SKM-1 treated with dmso at 0.1 percent for 144 hours (cell line): Measurements from ENCODE around the gene ERVW-1.
"Not testable (repeated sequence)": the region's sequence is repeated elsewhere in the genome, so short reads cannot be mapped to it uniquely, and the experiment has no call there.

ENCODE experiments used
- DNase-seq: peaks from one replicate; lab custom pipeline; 2025; ENCODE audit not compliant: unreplicated experiment; lab: John Stamatoyannopoulos, UW

ERVW-1 gene, protein sequence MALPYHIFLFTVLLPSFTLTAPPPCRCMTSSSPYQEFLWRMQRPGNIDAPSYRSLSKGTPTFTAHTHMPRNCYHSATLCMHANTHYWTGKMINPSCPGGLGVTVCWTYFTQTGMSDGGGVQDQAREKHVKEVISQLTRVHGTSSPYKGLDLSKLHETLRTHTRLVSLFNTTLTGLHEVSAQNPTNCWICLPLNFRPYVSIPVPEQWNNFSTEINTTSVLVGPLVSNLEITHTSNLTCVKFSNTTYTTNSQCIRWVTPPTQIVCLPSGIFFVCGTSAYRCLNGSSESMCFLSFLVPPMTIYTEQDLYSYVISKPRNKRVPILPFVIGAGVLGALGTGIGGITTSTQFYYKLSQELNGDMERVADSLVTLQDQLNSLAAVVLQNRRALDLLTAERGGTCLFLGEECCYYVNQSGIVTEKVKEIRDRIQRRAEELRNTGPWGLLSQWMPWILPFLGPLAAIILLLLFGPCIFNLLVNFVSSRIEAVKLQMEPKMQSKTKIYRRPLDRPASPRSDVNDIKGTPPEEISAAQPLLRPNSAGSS

DNA sequence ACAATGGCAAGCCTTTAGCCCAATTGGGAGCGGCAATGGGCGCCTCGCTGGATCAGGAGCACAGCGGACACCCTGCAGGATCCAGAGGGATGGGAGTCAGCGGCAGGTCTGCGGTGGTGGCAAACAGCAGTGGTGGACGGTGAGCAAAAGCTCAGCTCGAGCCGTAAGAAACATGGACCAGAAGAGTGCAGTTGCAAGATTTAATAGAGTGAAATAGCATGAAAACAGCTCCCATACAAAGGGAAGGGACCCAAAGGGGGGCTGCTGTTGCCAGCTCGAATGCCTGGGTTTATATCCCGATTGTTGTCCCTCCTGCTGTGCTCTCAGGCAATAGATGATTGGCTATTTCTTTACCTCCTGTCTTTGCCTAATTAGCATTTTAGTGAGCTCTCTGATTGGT lies at the start of gene ERVW-1:
ERVW-1 (minus strand) TSS at position 266 of the 400 bp plus-strand sequence. CDS start 7,565 bp downstream, outside the sequence.
- DNase-seq, result not testable (repeated sequence)

DNA sequence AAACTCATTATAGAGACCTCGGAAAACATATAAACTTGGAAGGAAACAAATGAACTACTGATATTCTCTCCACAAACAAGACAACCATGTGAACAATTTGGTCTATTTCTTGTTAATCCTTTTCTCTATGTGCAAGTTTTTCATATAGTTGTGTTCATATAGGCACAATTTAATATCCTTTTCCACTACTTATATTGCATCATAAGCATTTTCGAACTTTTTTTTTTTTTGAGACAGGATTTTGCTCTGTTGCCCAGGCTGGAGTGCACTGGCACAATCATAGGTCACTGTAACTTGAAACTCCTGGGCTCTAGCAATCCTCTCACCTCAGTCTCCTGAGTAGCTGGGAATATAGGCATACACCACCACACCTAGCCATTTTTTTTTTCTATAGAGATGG lies 45.4 kb upstream of the ERVW-1 start:
- DNase-seq, result no peak

DNA sequence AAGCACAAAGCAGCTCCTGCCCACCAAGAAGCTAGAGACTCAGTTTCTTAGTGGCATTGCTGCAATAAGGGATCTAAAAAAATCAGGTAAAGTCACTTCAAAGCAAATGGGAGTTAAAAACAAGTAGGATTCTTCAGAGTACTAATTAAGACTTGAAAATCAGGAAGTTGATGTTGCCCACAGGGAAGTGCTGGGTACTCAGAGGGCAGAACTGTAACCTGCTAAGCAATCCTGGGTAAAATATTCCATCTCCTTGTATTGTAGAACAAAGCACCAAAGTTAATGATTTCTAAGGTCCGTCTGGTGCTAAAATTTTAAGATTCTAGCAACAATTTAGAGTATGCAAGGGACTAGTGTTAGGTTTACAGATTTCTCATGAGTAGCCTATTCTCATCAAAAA lies 42.3 kb upstream of the ERVW-1 start:
- DNase-seq, result no peak

DNA sequence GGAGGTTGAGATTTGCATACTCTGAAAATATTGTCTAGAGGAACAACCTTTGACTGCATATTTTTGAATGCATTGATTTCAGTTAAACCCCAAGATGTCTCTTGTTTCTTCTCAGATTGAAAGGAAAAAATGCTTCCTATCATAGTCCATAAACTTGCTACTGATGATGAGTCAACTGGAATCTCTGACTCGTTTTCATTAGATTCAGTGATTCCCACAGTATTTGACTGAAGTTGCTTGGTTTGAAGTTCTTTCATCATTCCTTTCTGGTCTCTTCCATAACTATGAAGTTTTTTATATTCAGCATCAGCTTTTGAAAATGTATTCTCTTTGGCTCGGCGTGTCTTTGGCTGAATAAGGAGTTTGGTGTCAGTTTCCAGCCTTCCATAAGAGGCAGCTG lies 39.9 kb upstream of the ERVW-1 start:
- DNase-seq, result no peak

DNA sequence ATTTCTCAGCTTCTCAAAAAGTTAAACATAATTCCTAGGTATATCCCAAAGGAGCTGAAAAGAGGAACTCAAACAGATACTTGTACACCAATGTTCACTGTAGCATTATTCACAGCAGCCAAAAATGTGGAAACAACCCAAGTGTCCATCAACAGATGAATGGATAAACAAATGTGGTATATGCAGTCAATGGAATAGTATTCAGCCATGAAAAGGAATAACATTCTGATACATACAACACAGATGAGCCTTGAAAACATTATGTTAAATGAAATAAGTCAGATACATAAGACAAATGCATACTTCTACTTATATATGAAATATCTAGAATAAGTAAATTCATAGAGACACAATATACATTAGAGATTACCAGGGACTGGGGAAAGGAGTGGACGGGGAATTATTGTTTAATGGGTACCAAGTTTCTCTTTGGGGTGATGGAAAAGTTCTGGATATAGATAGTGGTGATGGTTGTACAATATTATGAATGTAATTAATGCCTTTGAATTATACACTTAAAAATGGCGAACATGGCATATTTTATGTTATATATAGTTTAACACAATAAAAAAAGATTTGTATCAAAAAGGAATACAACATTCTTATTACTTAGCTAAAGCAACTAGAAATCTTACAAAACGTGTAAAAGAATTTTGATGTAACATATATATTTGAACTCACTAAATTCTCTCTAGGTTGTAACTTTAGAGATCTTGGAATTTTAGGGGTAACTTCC lies 35.6 kb upstream of the ERVW-1 start:
- DNase-seq, result no peak

DNA sequence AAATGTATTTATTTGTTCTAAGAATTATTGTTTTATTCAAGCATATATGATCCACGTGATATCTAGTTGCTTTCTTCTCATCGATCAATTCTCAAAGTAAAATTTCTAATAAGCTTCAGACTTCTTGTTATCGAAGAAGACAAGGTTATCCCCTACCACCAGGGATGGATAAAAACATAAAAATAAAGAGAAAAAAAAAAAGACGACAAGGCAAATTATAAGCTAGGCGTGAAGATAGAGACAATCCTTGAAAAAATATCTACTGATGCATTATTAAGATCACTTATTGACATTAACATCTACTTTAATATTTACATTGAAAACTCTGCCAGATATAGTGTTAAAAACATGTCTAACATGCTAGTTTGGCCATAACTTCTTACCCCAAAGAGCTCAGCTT lies 31.2 kb upstream of the ERVW-1 start:
- DNase-seq, result no peak

DNA sequence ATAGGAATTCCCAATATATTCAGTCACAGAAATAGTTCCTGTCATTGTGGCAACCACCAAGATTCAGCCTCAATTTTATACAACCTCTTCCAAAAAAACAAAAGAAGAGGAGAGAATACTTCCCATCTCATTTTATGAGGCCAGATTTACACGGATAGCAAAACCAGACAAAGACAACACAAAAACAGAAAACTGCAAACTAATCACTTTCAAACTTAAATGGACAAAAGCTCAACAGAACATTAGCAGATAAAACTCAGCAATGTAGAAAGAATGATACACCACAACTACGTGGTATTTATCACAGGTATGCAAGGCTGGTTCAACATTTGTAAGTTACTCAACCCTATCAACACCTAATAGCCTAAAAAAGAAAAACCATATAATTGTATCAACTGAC lies 28.6 kb upstream of the ERVW-1 start:
- no peak for DNase-seq

DNA sequence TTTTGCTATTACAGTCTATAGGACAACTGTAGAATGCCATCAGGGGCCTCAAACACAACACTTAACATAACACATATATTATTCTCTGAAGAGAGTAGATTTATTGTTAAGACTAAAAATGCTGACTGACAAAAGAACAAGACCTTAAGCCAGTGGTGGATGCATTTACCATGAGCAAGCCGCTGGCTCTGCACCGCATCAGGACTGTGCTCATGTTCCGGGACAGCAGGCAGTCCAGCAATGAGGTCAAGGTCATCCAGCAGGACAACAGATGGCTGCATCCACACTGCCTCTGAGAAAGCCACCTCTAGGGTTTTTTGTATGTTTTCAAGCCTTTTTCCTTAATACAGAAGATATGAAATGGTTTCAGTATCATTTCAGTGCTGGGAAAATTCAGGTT lies 26.8 kb upstream of the ERVW-1 start:
- DNase-seq, result no peak

DNA sequence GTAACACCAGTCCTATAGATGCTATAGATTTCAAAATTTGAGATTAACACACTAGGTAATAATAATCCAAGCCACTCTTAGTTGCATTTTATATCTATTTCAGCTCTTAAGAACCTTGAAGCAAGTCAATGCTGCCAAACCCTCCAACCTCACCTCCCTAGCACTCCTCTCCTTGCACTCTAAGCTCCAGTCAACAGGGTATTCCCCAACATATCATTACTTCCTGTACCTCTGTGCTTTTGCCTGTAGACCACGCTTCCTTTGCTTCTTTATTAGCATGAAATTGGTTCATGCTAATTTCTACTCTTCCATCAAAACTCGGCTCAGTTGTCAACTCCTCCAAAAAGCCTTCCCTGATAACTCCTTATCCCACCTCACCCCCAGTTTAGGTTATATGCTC lies 26.0 kb upstream of the ERVW-1 start:
- DNase-seq, result no peak

DNA sequence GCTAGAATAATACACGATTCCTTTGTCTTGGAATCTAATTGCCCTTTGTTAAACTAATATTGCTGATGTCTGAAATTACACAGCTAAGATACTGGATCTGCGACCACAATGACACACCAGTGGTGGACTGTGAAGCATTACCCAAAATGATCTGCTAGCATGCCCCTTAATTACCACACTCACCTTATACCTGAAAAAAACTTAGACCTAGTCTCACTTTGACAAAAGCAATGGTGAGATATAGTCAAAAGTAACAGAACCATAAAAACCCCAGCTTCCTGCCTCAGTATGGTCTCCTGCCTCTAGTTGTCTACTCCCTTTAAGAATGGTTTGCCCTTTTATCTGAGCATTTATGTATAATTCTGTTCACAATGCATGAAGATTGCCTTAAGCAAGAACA lies 20.8 kb upstream of the ERVW-1 start:
- DNase-seq, result no peak

DNA sequence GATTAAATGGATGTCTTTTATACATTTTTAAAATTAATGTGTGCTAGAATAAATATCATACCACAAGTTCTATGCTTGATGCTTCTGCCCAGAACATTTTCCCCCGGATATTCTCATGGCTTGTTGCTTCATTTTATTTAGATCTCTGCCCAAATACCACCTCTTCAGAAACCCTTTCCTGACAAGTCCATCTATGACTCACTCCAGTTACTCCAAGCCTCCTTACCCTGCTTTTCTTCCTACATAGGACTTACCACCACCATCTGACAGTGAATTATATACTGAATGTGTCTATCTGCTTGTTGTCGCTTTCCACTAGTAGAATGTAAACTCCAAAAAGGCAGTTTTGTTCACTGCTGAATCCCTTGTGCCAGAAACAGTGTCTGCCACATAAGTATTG lies 19.1 kb upstream of the ERVW-1 start:
- no peak for DNase-seq

DNA sequence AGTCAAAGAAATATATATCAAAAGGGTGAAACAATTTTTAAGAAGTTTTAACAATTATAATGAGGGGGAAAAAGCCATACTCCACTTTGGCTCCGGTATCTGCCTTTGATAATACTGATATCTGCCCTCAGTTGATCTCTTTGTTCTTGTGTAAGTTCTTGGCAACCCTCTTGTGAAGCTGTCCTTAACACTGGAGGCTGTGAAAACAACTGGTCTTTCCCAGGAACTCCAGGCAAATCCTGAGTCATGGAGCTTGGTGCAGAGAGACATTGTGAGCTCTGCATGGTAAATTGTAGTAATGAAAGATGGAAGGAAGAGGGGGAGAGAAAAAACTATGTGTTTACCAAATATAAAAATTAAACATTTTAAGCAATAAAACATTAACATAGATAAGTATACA lies 11.9 kb upstream of the ERVW-1 start:
- no peak for DNase-seq

DNA sequence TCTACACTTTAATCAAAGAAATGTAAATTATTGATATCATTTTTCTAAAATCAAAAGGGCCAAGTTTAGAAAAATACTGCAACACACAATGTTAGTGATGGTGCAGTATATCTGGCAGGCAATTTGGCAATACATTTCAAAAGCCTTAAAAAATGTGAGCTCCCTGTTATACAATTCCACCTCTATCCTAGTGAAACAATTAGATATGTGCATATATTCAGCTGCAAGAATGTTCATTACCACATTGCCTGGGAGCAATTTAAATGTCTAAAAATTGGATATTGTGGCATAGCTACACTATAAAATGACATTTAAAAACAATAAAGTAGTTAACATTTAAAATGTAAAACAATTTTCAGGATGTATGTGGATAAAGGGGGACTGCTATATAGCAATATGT lies 10.1 kb upstream of the ERVW-1 start:
- no peak for DNase-seq

DNA sequence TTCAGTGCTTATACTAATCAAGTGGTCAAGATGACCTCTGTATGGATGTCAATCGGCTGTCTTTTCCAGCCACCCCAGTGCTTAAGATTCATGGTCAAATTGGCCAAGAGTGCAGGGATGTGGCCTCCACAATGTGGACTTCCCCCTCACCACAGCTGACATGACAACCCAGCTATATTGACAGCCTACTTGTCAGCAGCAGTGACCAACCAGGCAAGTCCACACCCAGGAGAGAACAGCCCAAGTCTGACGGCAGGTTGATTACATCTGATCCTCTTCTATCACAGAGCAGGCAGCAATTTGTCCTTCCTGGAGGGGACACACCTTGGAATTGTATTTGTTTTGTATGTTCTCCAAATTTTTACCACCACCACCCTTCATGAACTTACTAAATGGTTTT lies 8.2 kb upstream of the ERVW-1 start:
- no peak for DNase-seq

DNA sequence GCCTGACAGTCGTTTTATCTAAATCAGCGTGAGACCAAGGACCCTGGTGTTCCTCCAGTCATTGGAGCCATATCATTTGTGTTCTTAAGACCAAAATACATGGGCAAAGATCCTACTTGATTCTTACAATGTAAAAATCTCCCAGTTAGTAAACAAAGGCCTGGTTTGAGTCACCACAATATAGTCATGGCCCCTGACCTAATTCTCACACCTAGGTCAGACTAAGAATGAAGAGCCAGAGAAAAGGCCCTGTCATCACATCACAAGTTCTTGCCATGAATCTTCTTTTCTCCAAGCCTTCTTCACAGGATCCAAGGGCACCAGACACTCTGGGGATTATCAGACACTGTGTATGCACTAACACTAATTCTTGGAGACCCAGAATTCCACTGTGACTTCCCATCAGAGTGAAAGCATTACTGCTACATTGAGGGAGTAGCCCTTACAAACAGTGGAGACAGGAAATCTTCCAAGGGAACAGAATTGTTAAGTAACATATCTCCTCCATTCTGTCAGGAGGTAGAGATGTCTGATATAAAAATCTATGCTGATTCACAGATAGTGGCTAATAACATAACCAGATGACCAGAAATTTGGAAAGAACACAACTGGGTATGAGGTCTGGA lies 7.6 kb upstream of the ERVW-1 start:
- DNase-seq, result no peak

DNA sequence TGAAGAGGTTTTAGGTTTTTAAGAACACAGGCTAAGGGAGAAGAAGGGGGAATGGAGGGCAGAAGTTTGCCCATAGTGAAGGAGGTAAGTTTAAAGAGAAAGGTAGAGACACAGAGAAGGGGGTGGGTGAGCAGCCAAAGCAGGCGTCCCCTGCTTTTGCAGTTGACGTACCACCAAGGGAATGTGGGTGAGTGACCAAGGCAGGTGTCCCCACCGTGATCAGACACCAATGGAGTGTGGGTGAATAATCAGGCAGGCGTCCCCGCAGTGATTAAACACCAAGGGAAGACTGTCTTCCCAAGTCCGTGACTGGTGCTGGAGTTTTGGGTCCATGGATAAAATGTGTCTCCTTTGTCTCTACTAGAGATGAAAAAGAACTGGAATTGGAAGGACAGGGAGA lies 6.5 kb upstream of the ERVW-1 start:
- not testable (repeated sequence) for DNase-seq

DNA sequence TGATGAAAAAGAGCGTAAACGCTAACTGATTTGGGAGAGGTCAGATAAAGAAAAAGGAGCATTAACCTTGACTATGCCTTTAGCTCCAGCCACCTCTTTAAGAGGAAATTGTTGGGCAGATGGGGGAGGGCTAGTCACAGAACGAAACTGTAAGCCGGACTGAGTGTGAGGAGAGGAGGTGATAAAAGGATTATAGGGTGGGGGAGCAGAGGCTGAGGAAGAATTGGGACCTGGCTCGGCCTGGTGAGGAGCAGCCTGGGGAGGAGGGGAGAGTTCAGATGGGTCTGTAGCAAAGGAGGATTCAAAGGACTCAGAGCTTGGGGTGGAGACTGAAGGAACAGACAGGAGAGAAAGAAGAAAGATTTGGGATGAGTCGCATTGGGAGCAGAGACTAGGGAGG lies 5.9 kb upstream of the ERVW-1 start:
- DNase-seq, result not testable (repeated sequence)

DNA sequence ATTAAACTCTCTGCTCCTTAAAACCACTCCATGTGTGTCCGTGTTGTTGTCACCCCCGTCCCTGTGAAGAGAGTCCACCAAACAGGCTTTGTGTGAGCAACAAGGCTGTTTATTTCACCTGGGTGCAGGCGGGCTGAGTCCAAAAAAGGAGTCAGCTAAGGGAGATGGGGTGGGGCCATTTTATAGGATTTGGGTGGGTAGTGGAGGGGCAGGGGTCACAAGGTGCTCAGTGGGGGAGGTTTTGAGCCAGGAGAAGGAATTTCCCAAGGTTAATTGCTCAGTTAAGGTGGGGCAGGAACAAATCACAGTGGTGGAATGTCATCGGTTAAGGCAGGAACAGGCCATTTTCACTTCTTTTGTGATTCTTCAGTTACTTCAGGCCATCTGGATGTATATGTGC lies 1.4 kb upstream of the ERVW-1 start:
- not testable (repeated sequence) for DNase-seq

DNA sequence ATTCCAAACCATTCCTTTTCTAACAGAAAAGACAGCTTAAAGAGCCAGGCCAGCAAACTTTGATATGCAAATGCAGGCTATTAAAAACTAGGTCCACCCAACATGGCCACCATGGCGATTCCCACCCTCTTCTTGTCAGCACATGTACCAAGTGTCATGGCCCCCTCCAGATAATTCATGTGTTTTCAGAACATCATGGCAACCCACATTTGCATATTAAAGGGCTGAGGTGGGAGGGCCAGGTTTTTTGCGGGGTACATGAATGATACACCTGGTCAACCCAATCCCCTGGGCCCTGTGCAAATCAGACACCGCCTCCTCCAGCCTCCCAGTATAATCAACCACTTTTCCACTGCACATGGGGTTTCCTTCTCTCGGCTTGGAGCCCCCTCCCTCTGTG lies 965 bp upstream of the ERVW-1 start:
- no peak for DNase-seq

DNA sequence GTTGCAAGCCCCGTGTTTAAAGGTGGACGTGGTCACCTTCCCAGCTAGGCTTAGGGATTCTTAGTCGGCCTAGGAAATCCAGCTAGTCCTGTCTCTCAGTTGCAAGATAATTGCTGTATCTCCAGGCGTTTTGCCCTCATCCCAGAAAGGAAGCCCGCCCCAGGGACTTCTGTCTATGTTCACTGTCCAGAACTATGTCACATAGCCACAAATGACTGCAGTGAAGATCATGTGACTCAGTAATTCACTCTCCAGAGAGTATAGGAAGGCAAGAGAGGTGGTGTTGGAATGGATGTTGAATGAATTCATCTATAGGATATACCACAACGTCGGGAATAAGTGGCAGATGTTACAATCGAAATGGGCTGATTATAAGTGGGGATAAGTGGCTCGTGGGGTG lies 349 bp upstream of the ERVW-1 start:
- no peak for DNase-seq

DNA sequence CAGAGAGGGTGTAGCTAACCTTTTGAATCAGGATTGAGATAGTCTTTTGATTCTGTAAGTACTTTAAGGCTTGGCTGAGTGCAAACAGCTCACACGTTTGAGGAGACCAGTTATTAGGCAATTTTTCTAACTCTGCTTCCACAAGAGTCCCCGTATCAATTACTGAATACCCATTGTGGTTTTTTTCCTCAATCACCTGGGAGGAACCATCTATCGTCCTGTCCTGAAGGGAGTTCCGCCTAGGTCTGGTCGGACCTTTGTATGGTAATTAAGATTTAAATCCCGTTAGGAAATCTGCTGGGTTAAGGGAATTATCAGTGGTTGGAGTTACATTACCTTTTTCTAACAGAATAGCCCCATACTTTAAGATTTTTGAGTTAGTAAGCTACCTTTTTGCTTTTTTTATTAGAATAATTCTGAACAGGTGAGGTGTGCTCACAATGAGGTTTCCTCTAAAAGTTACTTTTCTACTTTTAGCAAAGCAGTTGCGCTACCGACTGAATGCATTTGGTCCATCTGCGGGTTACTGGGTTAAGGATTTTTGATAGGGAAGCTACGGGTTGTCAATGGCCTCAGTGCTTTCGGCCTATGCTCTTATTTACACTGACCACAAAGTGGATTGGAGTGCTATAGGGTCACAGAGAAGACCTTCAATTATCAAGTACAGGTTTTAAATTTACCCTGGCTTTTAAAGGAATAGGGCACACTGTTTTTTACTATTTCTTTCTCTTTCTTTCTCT lies 1.7 kb downstream of the ERVW-1 start:
- DNase-seq, result not testable (repeated sequence)
